H1 (cell line): ENCODE results near the gene SRGAP3. TPM values are rescaled to one million over a fixed set of nuclear protein-coding genes. Genes with fewer than 3 reads are reported as not detected.

Source experiments
- CTCF ChIA-PET: fragments of 300-600 bp; sonication (Branson Sonifier 250); formaldehyde crosslinking; loops from one replicate; lab custom pipeline; 2021; ENCODE audit not compliant: partially characterized antibody; lab: Charles Lee
- POLR2A ChIA-PET: fragments of 300-600 bp; sonication (Branson Sonifier 250); formaldehyde crosslinking; loops from one replicate; lab custom pipeline; 2021; ENCODE audit warnings: inconsistent platforms; ENCODE audit not compliant: partially characterized antibody; lab: Charles Lee
- DNase-seq, 2 experiments: peaks; one replicate each; pipeline versions ENCODE4 v3.0.0 to v3.0.0-alpha.2; 2010 to 2022; ENCODE audit warnings: low spot score in 2 of 2, low read depth in 1 of 2, mixed read lengths in 1 of 2
- FAIRE-seq: peaks from 2 replicates; lab custom pipeline; 2011; peaks lifted over from hg19 to GRCh38; lab: Jason Lieb, UNC
- H2AFZ ChIP-seq: 2 replicates; pipeline ENCODE4 v1.8.1; 2012; ENCODE audit warnings: low read length, inconsistent platforms
- H2AK5ac ChIP-seq: 2 replicates; pipeline ENCODE4 v1.6.1; 2013; ENCODE audit warnings: low read depth, low read length
- H2BK120ac ChIP-seq: replicated peaks from 2 replicates; pipeline ENCODE3; 2013; ENCODE audit warnings: low read depth, low read length, inconsistent platforms
- H2BK12ac ChIP-seq: 2 replicates; pipeline ENCODE4 v1.6.1; 2013; ENCODE audit warnings: low read depth, low read length
- H2BK15ac ChIP-seq: 2 replicates; pipeline ENCODE4 v1.6.1; 2013; ENCODE audit warnings: low read length
- H2BK20ac ChIP-seq: 2 replicates; pipeline ENCODE4 v1.6.1; 2013; ENCODE audit warnings: low read length
- H2BK5ac ChIP-seq: 2 replicates; pipeline ENCODE4 v1.6.1; 2013; ENCODE audit warnings: low read depth, low read length
- H3K14ac ChIP-seq: 2 replicates; pipeline ENCODE4 v1.6.1; 2013; ENCODE audit warnings: inconsistent platforms; ENCODE audit not compliant: insufficient read length
- H3K18ac ChIP-seq: 2 replicates; pipeline ENCODE4 v1.6.1; 2013; ENCODE audit warnings: low read length; ENCODE audit errors: extremely low read depth
- H3K23ac ChIP-seq: 2 replicates; pipeline ENCODE4 v1.6.1; 2013; ENCODE audit warnings: inconsistent platforms; ENCODE audit not compliant: insufficient read length
- H3K23me2 ChIP-seq: 2 replicates; pipeline ENCODE4 v1.6.1; 2013; ENCODE audit warnings: low read depth, low read length
- H3K27ac ChIP-seq: 2 replicates; pipeline ENCODE4 v1.6.1; 2011; ENCODE audit warnings: low read depth, low read length, inconsistent platforms
- H3K27me3 ChIP-seq, 4 experiments: replicated peaks in 1 of 4; 1 replicate in 1 of 4; 2 replicates in 3 of 4; pipeline versions ENCODE4 v1.6.1 to v1.8.1; 2011 to 2013; ENCODE audit warnings: low read length in 3 of 4, mild to moderate bottlenecking in 3 of 4, inconsistent platforms in 2 of 4, mixed read lengths in 2 of 4, moderate library complexity in 1 of 4; ENCODE audit not compliant: control insufficient read depth in 3 of 4, insufficient read depth in 3 of 4; ENCODE audit errors: extremely low read depth in 1 of 4
- H3K36me3 ChIP-seq, 4 experiments: 2 replicates each; pipeline versions ENCODE4 v1.6.1 to v1.8.1; 2011 to 2013; ENCODE audit warnings: mild to moderate bottlenecking in 4 of 4, low read length in 3 of 4, moderate library complexity in 2 of 4, control low read depth in 1 of 4, inconsistent platforms in 1 of 4; ENCODE audit not compliant: insufficient read depth in 4 of 4, control insufficient read depth in 2 of 4
- H3K4ac ChIP-seq: replicated peaks from 2 replicates; pipeline ENCODE3; 2013; ENCODE audit warnings: low read length, low read depth, mixed read lengths, inconsistent platforms; ENCODE audit not compliant: insufficient read length
- H3K4me1 ChIP-seq, 4 experiments: replicated peaks in 1 of 4; 1 replicate in 1 of 4; 2 replicates in 3 of 4; pipeline versions ENCODE4 v1.6.1 to v1.8.1; 2011 to 2013; ENCODE audit warnings: low read length in 3 of 4, inconsistent platforms in 2 of 4, mixed read lengths in 1 of 4; ENCODE audit not compliant: insufficient read depth in 4 of 4, control insufficient read depth in 3 of 4
- H3K4me2 ChIP-seq, 2 experiments: 2 replicates each; pipeline versions ENCODE4 v1.6.1 to v1.8.1; 2011 to 2013; ENCODE audit warnings: low read depth in 2 of 2, low read length in 2 of 2, control low read depth in 1 of 2, inconsistent platforms in 1 of 2, mild to moderate bottlenecking in 1 of 2; ENCODE audit not compliant: insufficient read depth in 1 of 2
- H3K4me3 ChIP-seq, 4 experiments: fragments of 200-600, 300-600 bp in 1 of 4; sonication (generic), shearing (Covaris generic), sonication (Bioruptor Twin) in 1 of 4; 2 replicates each; pipeline versions ENCODE4 v1.5.1 to v1.8.1; 2011 to 2016; ENCODE audit warnings: low read length in 4 of 4, low read depth in 3 of 4, control low read depth in 2 of 4, inconsistent platforms in 2 of 4, mild to moderate bottlenecking in 2 of 4, mixed read lengths in 1 of 4, moderate library complexity in 1 of 4; ENCODE audit not compliant: insufficient read depth in 2 of 4; ENCODE audit errors: extremely low read depth in 1 of 4
- H3K56ac ChIP-seq: replicated peaks from 2 replicates; pipeline ENCODE3; 2013; ENCODE audit warnings: low read depth, mild to moderate bottlenecking, mixed read lengths, low read length, inconsistent platforms; ENCODE audit not compliant: insufficient read length
- H3K79me1 ChIP-seq: 2 replicates; pipeline ENCODE4 v1.6.1; 2013; ENCODE audit warnings: low read depth, low read length, control low read depth
- H3K79me2 ChIP-seq, 2 experiments: 2 replicates each; pipeline versions ENCODE4 v1.6.1 to v1.8.1; 2012 to 2013; ENCODE audit warnings: low read length in 2 of 2, mild to moderate bottlenecking in 2 of 2, inconsistent platforms in 1 of 2; ENCODE audit not compliant: insufficient read depth in 2 of 2, control insufficient read depth in 1 of 2
- H3K9ac ChIP-seq, 4 experiments: replicated peaks in 1 of 4; 1 replicate in 1 of 4; 2 replicates in 3 of 4; pipeline versions ENCODE4 v1.6.1 to v1.8.1; 2011 to 2013; ENCODE audit warnings: low read depth in 3 of 4, low read length in 3 of 4, control low read depth in 2 of 4, mild to moderate bottlenecking in 2 of 4, moderate library complexity in 2 of 4, inconsistent platforms in 1 of 4; ENCODE audit errors: extremely low read depth in 1 of 4
- H3K9me3 ChIP-seq, 2 experiments: 2 replicates each; pipeline versions ENCODE4 v1.6.1 to v1.8.1; 2012 to 2013; ENCODE audit warnings: mild to moderate bottlenecking in 2 of 2, moderate library complexity in 2 of 2, control low read depth in 1 of 2, inconsistent platforms in 1 of 2, low read depth in 1 of 2, low read length in 1 of 2, mixed read lengths in 1 of 2; ENCODE audit not compliant: insufficient read depth in 2 of 2
- H4K20me1 ChIP-seq, 2 experiments: replicated peaks in 1 of 2; 2 replicates each; pipeline versions ENCODE3 to v1.8.1; 2011 to 2013; ENCODE audit warnings: inconsistent platforms in 2 of 2, low read length in 2 of 2, mild to moderate bottlenecking in 1 of 2; ENCODE audit not compliant: insufficient read depth in 2 of 2, control insufficient read depth in 1 of 2
- H4K5ac ChIP-seq: 2 replicates; pipeline ENCODE4 v1.6.1; 2013; ENCODE audit warnings: low read length, low read depth, mixed read lengths, inconsistent platforms; ENCODE audit not compliant: insufficient read length
- H4K8ac ChIP-seq: 2 replicates; pipeline ENCODE4 v1.8.0; 2013; ENCODE audit warnings: mild to moderate bottlenecking, moderate library complexity, low read length, inconsistent platforms; ENCODE audit not compliant: insufficient read depth; ENCODE audit errors: extremely low read depth
- H4K91ac ChIP-seq: replicated peaks from 2 replicates; pipeline ENCODE3; 2013; ENCODE audit warnings: low read length, mixed read lengths, inconsistent platforms; ENCODE audit not compliant: insufficient read length
- CREB1 ChIP-seq: IDR thresholded peaks from 2 replicates; pipeline ENCODE4 v1.6.1; 2012; ENCODE audit warnings: inconsistent platforms
- GABPA ChIP-seq: IDR thresholded peaks from 2 replicates; pipeline ENCODE4 v1.6.1; 2011; ENCODE audit warnings: mild to moderate bottlenecking, low read length, moderate library complexity, borderline replicate concordance; ENCODE audit not compliant: insufficient read depth
- GTF2F1 ChIP-seq: IDR thresholded peaks from 2 replicates; pipeline ENCODE4 v1.6.1; 2012; ENCODE audit warnings: low read depth, low read length, improper control_type of control experiment, borderline replicate concordance
- HDAC2 ChIP-seq, 2 experiments: fragments of 300-600 bp in 1 of 2; sonication (generic) in 1 of 2; IDR thresholded peaks; 2 replicates each; pipeline ENCODE4 v1.6.1; 2011 to 2012; ENCODE audit warnings: low read depth in 2 of 2, low read length in 2 of 2, mild to moderate bottlenecking in 2 of 2, moderate library complexity in 2 of 2, borderline replicate concordance in 1 of 2, inconsistent platforms in 1 of 2
- JUN ChIP-seq: IDR thresholded peaks from 2 replicates; pipeline ENCODE4 v1.6.1; 2011; ENCODE audit warnings: low read depth, mild to moderate bottlenecking, improper control_type of control experiment, low read length
- JUND ChIP-seq: IDR thresholded peaks from 2 replicates; pipeline ENCODE4 v1.6.1; 2011; ENCODE audit warnings: mild to moderate bottlenecking, improper control_type of control experiment, low read length
- KDM1A ChIP-seq: fragments of 200-600, 300-600 bp; sonication (generic); IDR thresholded peaks from 2 replicates; pipeline ENCODE4 v1.7.1; 2016; ENCODE audit warnings: mild to moderate bottlenecking, low read length, borderline replicate concordance
- PHF8 ChIP-seq: fragments of 200-600 bp; sonication (generic); conservative IDR thresholded peaks from 2 replicates; pipeline ENCODE4 v1.7.1; 2012; ENCODE audit warnings: low read depth, mild to moderate bottlenecking, inconsistent platforms, low read length, moderate library complexity
- POLR2A ChIP-seq, 2 experiments: IDR thresholded peaks; 1 replicate in 1 of 2; 2 replicates in 1 of 2; pipeline ENCODE4 v1.6.1; 2011; ENCODE audit warnings: low read depth in 2 of 2, low read length in 2 of 2, mild to moderate bottlenecking in 2 of 2; ENCODE audit errors: control extremely low read depth in 1 of 2
- RNF2 ChIP-seq: fragments of 200-900, 300-1000 bp; sonication (generic); IDR thresholded peaks from 2 replicates; pipeline ENCODE4 v1.7.1; 2016; ENCODE audit warnings: borderline replicate concordance, low read depth, mild to moderate bottlenecking, antibody characterized with exemption, low read length; ENCODE audit not compliant: poor library complexity, severe bottlenecking; ENCODE audit errors: missing control alignments
- SIX5 ChIP-seq: IDR thresholded peaks from 2 replicates; pipeline ENCODE4 v1.6.1; 2011; ENCODE audit warnings: mild to moderate bottlenecking, low read depth, low read length
- SP1 ChIP-seq: IDR thresholded peaks from 2 replicates; pipeline ENCODE4 v1.6.1; 2011; ENCODE audit warnings: low read depth, low read length
- SUZ12 ChIP-seq: fragments of 200-600 bp; sonication (generic); IDR thresholded peaks from 2 replicates; pipeline ENCODE4 v1.6.1; 2012; ENCODE audit warnings: mild to moderate bottlenecking, inconsistent platforms, low read length, moderate library complexity, mixed read lengths
- TBP ChIP-seq: IDR thresholded peaks from 2 replicates; pipeline ENCODE4 v1.6.1; 2011; ENCODE audit warnings: low read depth, low read length, improper control_type of control experiment
- YY1 ChIP-seq: IDR thresholded peaks from 2 replicates; pipeline ENCODE4 v1.6.1; 2011; ENCODE audit warnings: low read depth, mild to moderate bottlenecking, low read length
- WGBS, 2 experiments: shearing (Covaris generic) in 1 of 2; methylation state at CpG; one replicate each; pipeline versions ENCODE4 v1.1.6 to v1.1.7; 2013 to 2015; ENCODE audit warnings: low lambda C conversion rate in 2 of 2, mixed read lengths in 2 of 2, inconsistent platforms in 1 of 2, low coverage in 1 of 2, missing lambda C conversion rate in 1 of 2; ENCODE audit not compliant: insufficient replicate concordance in 2 of 2, insufficient coverage in 1 of 2, insufficient read length in 1 of 2; ENCODE audit errors: extremely low coverage in 1 of 2, missing lambda C conversion rate in 1 of 2; 5-methylcytosine and 5-hydroxymethylcytosine counted together
- polyA plus RNA-seq, 7 experiments: library from polyadenylated mRNA; depleted of rRNA in 3 of 7; stranded (reverse) in 5 of 7; unstranded in 2 of 7; fragments of >200 nt in 5 of 7; fragments of 200-250 nt in 2 of 7; gene quantifications; 1 replicate in 5 of 7; 2 replicates in 1 of 7; 4 replicates in 1 of 7; pipeline versions ENCODE4 v1.2.1 to v1.2.3, GENCODE V29; 2011 to 2013; ENCODE audit warnings: missing spikeins in 2 of 7, mixed read lengths in 2 of 7
- total RNA-seq: library from RNA; stranded (reverse); fragmentation: NEBNext Ultra II Directional; extraction: Animal tissue kit (Norgen Biotek cat#: 25700); gene quantifications from 2 replicates; pipeline ENCODE4 v1.2.1, GENCODE V29; 2021

SRGAP3 gene
- total and polyA plus RNA-seq, 2 of the 8 experiments (the other 6 are each of a cell fraction or from before 2014, with no cell fraction given), result 5.8 to 11.4 TPM

DNA sequence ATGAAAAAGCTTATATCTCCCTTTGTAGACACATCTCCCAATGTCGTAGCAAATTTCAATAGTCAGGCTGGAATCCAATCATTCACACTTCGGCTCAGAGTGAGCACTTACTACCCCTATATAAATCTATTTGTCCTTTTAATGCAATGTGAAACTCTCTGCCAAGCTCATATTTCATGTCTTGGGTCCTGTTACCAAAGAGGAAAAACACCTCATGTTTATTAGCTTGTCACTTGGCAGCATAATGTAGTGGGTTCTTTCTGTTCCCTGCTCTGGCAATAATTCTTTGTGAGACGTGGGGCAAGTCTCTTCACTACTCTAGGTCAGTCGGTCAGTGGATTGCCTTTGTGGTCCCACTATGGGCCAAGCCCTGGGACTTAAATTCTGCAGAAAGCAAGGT is 107.1 kb downstream of the SRGAP3 start:
- H3K4me1 ChIP-seq, result peaks cover 0 to 4% (median 3%) of the 10 kb centered on the region in 4 experiments; a peak in 3 of 7 replicates
- no peak overlapping the region for H3K56ac ChIP-seq
- no peaks in the 10 kb centered on the region for H3K36me3 ChIP-seq
- FAIRE-seq (no peak), DNase-seq (no peak)
- H4K8ac ChIP-seq, result no peak overlapping the region
- H4K5ac ChIP-seq, result no peak overlapping the region
- H2BK5ac ChIP-seq, result no peak overlapping the region
- ChIA-PET CTCF (interaction anchor here (0.8 kb wide), 1 partner anchor 107 kb away, joined by 3 read pairs; the partner anchor contains the start of gene SRGAP3), POLR2A (no interaction called here)
- H3K9me3 ChIP-seq, result peaks cover 0 to 9% of the 10 kb centered on the region in 2 experiments; a peak in 1 of 4 replicates
- H4K91ac ChIP-seq, result no peak overlapping the region
- H3K27me3 ChIP-seq, result no peaks in the 10 kb centered on the region
- no peak overlapping the region for H3K4ac ChIP-seq
- no peak overlapping the region for H3K9ac ChIP-seq
- no peak overlapping the region for H2BK120ac ChIP-seq
- H3K4me3 ChIP-seq, result no peak overlapping the region
- H3K14ac ChIP-seq, result no peak overlapping the region
- no peaks in the 10 kb centered on the region; the same call in 1 of the 2 replicates for H3K79me1 ChIP-seq
- no peak overlapping the region for H3K18ac ChIP-seq
- H2BK15ac ChIP-seq, result no peak overlapping the region
- 81% methylated on average over 4 of the region's 4 CpGs; no CpG with 5 or more reads in 1 of the 2 experiments for WGBS, 2 experiments
- H2AFZ ChIP-seq, result no peak overlapping the region
- H3K4me2 ChIP-seq, result no peak overlapping the region
- no peak overlapping the region for H2BK20ac ChIP-seq
- H2AK5ac ChIP-seq, result no peak overlapping the region
- no peak overlapping the region for H2BK12ac ChIP-seq
- H3K23me2 ChIP-seq, result no peaks in the 10 kb centered on the region
- no peaks in the 10 kb centered on the region for H3K79me2 ChIP-seq
- H4K20me1 ChIP-seq, result peaks cover 0 to 2% of the 10 kb centered on the region in 2 experiments
- H3K23ac ChIP-seq, result no peak overlapping the region
- H3K27ac ChIP-seq, result no peak overlapping the region
- TF ChIP-seq PHF8 (no peak), JUN (no peak), TBP (no peak), RNF2 (no peak), SUZ12 (no peak), GTF2F1 (no peak), SIX5 (no peak), HDAC2 (IDR thresholded peaks at IDR 0.05; ENCODE audit: borderline replicate concordance in 1 of 2, low read depth in 2 of 2, low read length in 2 of 2) (no peak), KDM1A (no peak), GABPA (no peak), SP1 (no peak), JUND (no peak), CREB1 (no peak), POLR2A (IDR thresholded peaks at IDR 0.05; ENCODE audit: control extremely low read depth in 1 of 2, low read depth in 2 of 2, low read length in 2 of 2) (no peak), YY1 (no peak)
